DOHH2 (cell line): ENCODE results near the gene WDR74.
A peak's percentile ranks its signal among the peaks of the same experiment; 100 is the strongest.

ENCODE experiments used
- H3F3A ChIP-seq: fragments of 200-600 bp; sonication (generic), shearing (Covaris generic); 2 replicates; pipeline ENCODE4 v1.6.0; 2016; ENCODE audit warnings: antibody characterized with exemption, mild to moderate bottlenecking; ENCODE audit not compliant: control insufficient read depth, insufficient read depth
- H3K27ac ChIP-seq: fragments of 200-600 bp; sonication (generic); 2 replicates; pipeline ENCODE4 v1.5.1; 2014; ENCODE audit warnings: low read depth, mild to moderate bottlenecking, low read length, moderate library complexity
- H3K27me3 ChIP-seq: fragments of 200-600 bp; sonication (generic); 2 replicates; pipeline ENCODE4 v1.6.1; 2014; ENCODE audit warnings: mild to moderate bottlenecking, low read length, mixed read lengths; ENCODE audit not compliant: control insufficient read depth
- H3K36me3 ChIP-seq: fragments of 200-600 bp; sonication (generic); 2 replicates; pipeline ENCODE4 v1.6.1; 2014; ENCODE audit warnings: mild to moderate bottlenecking, low read length, moderate library complexity, mixed read lengths; ENCODE audit not compliant: control insufficient read depth
- H3K4me1 ChIP-seq: fragments of 200-600 bp; sonication (generic); 2 replicates; pipeline ENCODE4 v1.6.1; 2014; ENCODE audit warnings: mild to moderate bottlenecking, low read length, mixed read lengths; ENCODE audit not compliant: control insufficient read depth
- H3K4me2 ChIP-seq: fragments of 200-600 bp; sonication (generic); 2 replicates; pipeline ENCODE4 v1.6.0; 2014; ENCODE audit warnings: mild to moderate bottlenecking, low read length, moderate library complexity
- H3K4me3 ChIP-seq: fragments of 200-600 bp; sonication (generic); 2 replicates; pipeline ENCODE4 v1.5.1; 2014; ENCODE audit warnings: mild to moderate bottlenecking, low read length, mixed read lengths
- H3K79me2 ChIP-seq: fragments of 200-600 bp; sonication (generic); 2 replicates; pipeline ENCODE4 v1.6.1; 2014; ENCODE audit warnings: mild to moderate bottlenecking, low read length, mixed read lengths; ENCODE audit not compliant: control insufficient read depth
- H3K9me2 ChIP-seq: fragments of 200-600 bp; sonication (generic); replicated peaks from 2 replicates; pipeline ENCODE4 v1.6.1; 2014; ENCODE audit warnings: mild to moderate bottlenecking, low read length, mixed read lengths; ENCODE audit not compliant: control insufficient read depth
- H3K9me3 ChIP-seq: fragments of 200-600 bp; sonication (generic); 2 replicates; pipeline ENCODE4 v1.6.1; 2014; ENCODE audit warnings: antibody characterized with exemption, low read length, mixed read lengths; ENCODE audit not compliant: control insufficient read depth, insufficient read depth
- H4K20me1 ChIP-seq: fragments of 200-600 bp; sonication (generic); 2 replicates; pipeline ENCODE4 v1.6.0; 2014; ENCODE audit warnings: low read depth, mild to moderate bottlenecking, antibody characterized with exemption, low read length, moderate library complexity; ENCODE audit not compliant: control insufficient read depth, insufficient read depth
- CTCF ChIP-seq: fragments of 200-600 bp; sonication (generic); IDR thresholded peaks from one replicate; pipeline ENCODE4 v1.5.1; 2014; ENCODE audit warnings: antibody characterized with exemption, mild to moderate bottlenecking, low read depth, low read length; ENCODE audit not compliant: poor library complexity, severe bottlenecking
- EZH2phosphoT487 ChIP-seq: fragments of 200-600 bp; sonication (generic); IDR thresholded peaks from 2 replicates; pipeline ENCODE4 v1.6.1; 2017; ENCODE audit warnings: borderline replicate concordance, mild to moderate bottlenecking, antibody characterized with exemption, low read length, moderate library complexity, mixed read lengths

The WDR74 gene

GRCh38 chr11:62805076-62805892 lies 34.1 kb downstream of the WDR74 start, which contains the start of gene NXF1:
TSS of gene NXF1 (minus strand) at chr11:62805440. CDS start at chr11:62805356, 84 bp downstream.
- Histone ChIP-seq H3K9me2 (no peaks in the 10 kb centered on the region), H4K20me1 (peaks cover 9% of the 10 kb centered on the region), H3F3A (no peaks in the 10 kb centered on the region), H3K9me3 (no peaks in the 10 kb centered on the region), H3K4me2 (peak within 1 kb of the TSS; percentile 85), H3K36me3 (peaks cover 45% of the 10 kb centered on the region), H3K4me1 (peaks cover 27% of the 10 kb centered on the region), H3K27ac (peak within 1 kb of the TSS; percentile 62), H3K4me3 (peak within 1 kb of the TSS; percentile 80), H3K79me2 (peaks cover 43% of the 10 kb centered on the region), H3K27me3 (no peaks in the 10 kb centered on the region)
- TF ChIP-seq EZH2phosphoT487, result no peak
- TF ChIP-seq CTCF, result no peak

GRCh38 chr11:62804310-62805075 lies 34.9 kb downstream of the WDR74 start:
- Histone ChIP-seq H3K36me3 (peaks cover 53% of the 10 kb centered on the region), H3K9me2 (no peaks in the 10 kb centered on the region), H3K4me1 (peaks cover 27% of the 10 kb centered on the region), H3F3A (no peaks in the 10 kb centered on the region), H3K27me3 (no peaks in the 10 kb centered on the region), H3K27ac (peak overlapping the region; percentile 37; the same call in 1 of the 2 replicates), H3K4me2 (peak overlapping the region; percentile 85), H3K79me2 (peaks cover 43% of the 10 kb centered on the region), H3K9me3 (no peaks in the 10 kb centered on the region), H4K20me1 (peaks cover 9% of the 10 kb centered on the region), H3K4me3 (peak overlapping the region; percentile 80)
- TF ChIP-seq EZH2phosphoT487 (no peak), CTCF (no peak)

- Histone ChIP-seq H3K9me2 (no peaks in the 10 kb centered on the region), H3K36me3 (peaks cover 79% of the 10 kb centered on the region), H3K79me2 (peaks cover 41% of the 10 kb centered on the region), H3K4me1 (peaks cover 13% of the 10 kb centered on the region), H3K9me3 (no peaks in the 10 kb centered on the region), H3K4me3 (no peak overlapping the region), H3F3A (no peaks in the 10 kb centered on the region), H3K27ac (no peak overlapping the region), H4K20me1 (peaks cover 9% of the 10 kb centered on the region), H3K27me3 (no peaks in the 10 kb centered on the region), H3K4me2 (no peak overlapping the region)
- TF ChIP-seq CTCF (no peak), EZH2phosphoT487 (no peak)
Measured at GRCh38 chr11:62801071-62801470, 38.3 kb downstream of the WDR74 start.
